GM19023 (cell line): Measurements from ENCODE around the gene COL5A1.
"Not testable (repeated sequence)": the region's sequence is repeated elsewhere in the genome, so short reads cannot be mapped to it uniquely, and the experiment has no call there.

Experiments used
- ATAC-seq: cut with Tn5 transposase; IDR thresholded peaks from one replicate; pipeline ENCODE4 v1.9.1; 2021; ENCODE audit warnings: mild to moderate bottlenecking, moderate library complexity; ENCODE audit not compliant: unreplicated experiment

The COL5A1 gene

DNA sequence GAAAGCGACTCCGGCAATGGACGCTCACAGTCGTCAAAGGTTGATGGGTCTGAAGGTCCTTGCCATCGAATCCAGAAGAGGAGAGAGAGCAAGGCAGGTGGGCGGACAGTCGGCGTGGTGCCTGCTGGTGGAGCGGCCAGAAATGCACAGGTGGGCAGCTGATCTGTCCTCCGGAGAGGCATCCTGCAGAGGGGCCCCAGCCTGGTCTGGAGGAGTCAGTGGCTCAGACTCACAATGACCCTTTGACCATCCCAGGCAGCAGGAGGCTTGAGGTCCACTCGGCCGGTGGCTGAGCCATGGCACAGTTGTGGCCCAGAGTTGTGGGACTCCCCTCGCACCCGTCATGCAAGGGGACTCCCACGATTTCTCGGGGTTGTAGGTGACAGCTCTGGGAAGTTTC, 204.6 kb downstream of the COL5A1 start:
- no peak for ATAC-seq

DNA sequence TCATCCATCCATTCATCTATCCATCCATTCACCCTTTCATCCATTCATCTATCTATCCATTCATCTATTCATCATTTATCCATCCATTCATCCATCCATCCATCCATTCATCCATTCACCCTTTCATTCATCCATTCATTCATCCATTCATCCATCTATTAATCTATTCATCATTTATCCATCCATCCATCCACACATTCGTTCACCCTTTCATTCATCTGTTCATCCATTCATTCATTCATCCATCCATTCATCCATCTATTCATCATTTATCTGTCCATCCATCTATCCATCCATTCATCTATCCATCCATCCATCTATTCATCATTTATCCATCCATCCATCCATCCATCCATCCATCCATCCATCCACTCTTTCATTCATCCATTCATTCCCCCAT, 205.1 kb downstream of the COL5A1 start:
- ATAC-seq = no peak

DNA sequence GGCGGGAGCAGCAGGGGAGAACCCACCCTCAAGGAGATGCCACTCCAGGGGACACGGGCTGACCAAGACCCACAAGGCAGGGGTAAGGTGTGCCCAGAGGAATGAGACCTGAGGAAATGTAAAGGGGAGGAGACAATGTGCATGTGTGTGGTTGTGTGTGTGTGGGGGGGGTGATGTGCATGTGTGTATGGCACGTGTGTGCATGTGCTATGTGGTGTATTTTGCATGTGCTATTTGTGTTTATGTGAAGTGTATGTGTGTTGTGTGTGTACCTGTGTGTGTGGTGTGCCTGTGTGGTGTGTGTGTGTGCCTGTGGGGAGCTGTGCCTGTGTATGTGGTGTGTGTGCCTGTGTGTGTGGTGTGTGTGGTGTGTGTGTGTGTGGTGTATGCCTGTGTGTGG, 205.5 kb downstream of the COL5A1 start:
- ATAC-seq = no peak

DNA sequence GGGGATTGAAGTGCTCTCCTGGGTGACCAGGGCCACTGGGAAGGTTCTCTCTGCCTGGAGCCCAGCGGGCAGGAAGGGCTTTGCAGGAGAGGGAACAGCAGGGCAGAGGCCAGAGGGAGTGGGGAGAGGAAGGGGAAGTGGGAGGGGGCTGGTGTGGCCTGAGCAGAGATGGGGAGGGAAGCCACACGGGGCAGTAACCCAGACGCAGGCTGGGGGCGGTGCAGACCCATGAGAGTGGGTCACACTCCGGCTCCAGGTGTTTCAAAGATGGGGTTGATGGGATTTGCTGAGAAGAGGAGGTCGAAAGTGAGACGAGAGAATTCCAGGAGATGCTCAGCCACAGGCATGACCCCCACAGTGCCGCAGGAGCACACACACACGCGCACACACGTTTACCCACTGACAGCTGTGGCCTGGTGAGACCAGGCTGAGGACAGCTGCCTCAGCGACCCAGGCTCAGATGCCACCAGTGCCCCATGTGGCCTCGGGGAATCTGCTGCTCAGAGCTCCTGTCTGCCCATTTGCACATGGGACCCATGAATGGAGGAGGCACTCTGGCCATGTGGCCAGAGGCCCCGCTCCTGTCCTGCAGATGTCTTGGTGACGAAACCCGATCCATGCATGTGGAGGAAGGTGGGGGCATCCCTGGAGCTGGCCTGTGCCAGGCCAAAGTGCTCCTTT, 206.3 kb downstream of the COL5A1 start:
- ATAC-seq = no peak

DNA sequence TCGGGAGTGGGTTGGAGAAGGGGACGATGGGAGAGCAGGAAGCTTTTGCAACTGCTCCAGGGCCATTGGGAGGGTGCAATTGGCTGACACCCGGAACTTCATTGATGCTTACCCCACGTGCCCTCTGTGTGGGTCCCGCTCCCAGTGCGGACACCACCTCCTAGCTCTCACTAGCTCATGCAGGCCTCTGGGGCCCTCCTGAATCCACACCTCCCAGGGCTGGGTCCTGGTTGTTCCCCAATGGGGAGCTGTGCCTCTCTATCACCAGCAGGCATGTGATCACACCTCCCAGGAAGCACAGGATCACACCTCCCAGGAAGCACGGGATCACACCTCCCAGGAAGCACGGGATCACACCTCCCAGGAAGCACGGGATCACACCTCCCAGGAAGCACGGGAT, 206.9 kb downstream of the COL5A1 start:
- no peak for ATAC-seq

DNA sequence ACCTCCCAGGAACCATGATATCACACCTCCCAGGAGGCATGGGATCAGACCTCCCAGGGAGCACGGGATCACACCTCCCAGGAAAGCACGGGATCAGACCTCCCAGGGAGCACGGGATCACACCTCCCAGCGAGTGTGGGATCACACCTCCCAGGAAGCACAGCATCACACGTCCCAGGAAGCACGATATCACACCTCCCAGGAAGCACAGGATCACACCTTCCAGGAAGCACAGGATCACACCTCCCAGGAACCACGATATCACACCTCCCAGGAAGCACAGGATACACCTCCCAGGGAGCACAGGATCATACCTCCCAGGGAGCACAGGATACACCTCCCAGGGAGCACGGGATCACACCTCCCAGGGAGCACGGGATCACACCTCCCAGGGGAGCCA, 209.0 kb downstream of the COL5A1 start:
- no peak for ATAC-seq

DNA sequence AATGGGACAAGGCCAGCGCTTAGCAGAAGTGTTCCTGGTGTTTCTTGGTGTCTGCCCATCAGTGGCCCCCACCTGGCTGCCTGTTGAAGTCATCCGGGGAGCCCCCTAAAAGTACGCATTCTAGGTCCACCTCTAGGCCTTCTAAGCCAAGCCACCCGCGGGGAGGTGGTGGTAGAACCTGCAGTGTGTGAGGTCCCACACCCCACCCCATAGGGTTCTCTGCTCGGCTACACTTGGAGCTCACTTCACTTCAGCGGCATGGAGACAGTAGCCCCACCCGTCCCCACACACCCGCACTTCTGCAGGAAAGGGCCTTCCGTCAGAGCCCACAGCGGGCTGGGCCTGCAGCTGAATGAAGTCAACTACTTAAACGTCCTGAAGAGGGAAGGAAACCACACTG, 209.4 kb downstream of the COL5A1 start:
- ATAC-seq = no peak

DNA sequence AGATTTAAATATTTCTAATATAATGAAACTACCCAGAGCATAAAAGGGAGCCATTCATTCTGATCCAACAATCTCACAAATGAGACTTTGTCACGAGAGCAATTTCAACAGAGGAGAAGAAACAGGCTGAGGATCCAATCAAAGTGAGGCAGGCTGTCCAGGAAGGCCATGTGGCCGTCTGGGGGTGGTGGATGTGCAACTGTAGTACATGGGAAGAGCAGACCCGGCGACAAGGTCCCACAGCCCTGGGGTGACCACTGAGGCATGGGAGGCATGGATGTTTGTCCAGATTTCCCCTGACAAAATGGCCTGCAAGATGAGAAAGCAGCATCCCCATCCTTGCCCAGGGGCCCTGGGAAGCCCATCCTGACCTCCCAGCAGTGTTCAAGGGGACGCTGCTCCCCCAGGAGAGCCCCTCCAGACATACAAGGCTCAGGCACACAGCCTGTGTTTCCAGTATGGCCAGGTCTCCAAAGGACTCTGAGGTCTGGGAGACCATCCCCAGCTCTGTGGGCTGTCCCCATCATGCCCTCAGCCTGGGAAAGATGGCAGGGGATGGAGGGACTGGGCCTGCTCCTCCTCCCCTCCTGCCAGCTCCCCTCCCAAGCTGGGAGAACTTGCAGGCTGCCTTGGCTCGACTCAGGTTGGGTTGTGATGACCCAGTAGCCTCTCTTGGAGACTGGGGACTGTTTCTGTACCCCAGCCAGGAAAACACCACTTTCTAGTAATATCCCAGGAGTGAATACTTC, 211.5 kb downstream of the COL5A1 start:
- no peak for ATAC-seq

DNA sequence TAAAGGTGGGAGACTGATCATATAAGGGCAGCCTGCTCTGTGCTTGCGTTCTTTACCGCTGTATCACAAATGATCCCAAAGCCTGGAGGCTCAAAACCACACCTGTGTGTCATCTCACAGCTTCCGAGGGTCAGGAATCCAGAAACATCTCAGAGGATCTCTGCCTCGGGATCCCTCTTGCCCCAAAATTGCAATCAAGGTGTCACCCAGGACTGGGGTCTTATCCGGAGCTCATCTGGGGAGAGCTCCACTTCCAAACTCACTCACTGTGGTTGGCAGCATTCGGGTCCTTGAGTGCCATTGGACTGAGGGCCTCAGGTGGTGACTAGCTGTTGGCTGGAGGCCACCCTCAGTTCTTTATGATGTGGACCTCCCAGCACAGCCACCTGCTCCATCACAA, 212.3 kb downstream of the COL5A1 start:
- no peak for ATAC-seq

DNA sequence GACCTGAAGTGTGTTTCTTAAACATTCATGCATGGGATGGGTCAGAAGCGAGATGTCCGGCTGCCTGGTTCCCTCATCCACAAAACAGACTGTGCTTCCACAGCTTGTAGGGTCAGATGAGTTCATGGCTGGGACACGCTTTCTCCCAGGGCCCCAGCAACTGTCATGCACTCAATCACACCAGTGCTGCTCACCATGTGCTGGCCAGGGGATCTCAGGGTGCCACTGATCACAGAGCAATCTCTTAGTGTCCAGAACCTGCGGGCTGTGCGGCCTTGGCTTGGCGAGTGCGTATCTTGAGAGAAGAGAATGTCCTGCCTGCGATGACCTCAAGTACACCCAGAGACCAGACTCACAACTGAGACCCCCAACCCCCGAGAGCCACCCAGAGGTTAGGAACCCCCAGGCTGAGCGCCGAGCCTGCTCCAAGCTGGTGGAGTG, 213.0 kb downstream of the COL5A1 start:
- no peak for ATAC-seq

DNA sequence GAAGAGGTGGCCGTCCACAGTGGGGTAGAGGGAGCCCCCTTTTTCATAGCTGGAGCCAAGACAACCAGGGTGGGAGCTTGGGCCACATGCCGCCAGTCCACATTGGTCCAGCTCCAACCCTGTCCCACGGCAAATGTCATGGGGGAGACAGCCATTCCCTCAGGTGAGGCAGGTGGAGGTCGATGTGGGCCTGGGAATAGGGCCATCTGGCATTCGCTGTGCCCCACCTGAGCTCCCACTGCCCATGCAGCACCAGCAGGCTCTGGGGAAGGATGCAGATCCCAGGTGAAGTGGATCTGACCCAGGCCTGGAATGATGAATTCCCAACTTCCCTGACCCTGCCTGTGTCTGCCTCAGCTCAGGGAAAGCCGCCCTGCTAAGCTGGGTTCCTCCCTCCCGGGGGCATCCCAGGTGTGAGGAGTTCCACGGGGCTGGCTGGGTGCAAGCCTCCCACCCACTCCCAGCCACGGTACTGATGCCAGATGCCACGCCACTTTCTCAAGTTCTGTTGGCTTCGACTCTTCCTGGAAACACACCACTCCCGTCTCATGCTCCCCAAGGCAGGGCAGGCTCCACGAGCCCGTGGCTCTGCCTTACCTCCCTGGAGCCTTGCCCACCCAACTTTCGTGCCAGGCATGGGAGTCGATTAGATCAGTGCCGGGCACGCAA, 213.8 kb downstream of the COL5A1 start:
- no peak for ATAC-seq

DNA sequence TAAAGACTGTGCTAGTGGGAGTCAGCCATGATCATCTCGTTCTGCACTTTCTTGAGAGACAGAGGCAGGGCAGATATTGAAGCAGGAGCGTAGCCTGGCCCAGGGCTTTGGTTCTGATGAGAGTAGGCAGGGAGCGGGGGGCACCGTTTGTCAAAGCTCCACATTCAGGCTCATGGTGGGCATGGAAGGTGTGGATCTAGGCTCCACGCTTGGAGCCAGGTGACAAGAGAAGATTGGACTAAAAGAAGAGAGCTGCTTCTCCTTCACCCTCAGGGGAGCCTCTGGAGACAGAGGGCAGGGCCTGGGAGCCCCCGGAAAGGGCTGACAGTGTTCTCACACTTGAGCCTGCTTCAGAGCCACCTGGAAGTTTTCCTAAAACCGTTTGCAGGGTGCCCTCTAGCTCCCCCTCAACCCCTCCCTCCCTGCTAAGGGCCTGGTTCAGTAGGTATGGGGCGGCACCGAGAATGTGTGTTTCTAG, 214.3 kb downstream of the COL5A1 start:
- ATAC-seq = no peak

DNA sequence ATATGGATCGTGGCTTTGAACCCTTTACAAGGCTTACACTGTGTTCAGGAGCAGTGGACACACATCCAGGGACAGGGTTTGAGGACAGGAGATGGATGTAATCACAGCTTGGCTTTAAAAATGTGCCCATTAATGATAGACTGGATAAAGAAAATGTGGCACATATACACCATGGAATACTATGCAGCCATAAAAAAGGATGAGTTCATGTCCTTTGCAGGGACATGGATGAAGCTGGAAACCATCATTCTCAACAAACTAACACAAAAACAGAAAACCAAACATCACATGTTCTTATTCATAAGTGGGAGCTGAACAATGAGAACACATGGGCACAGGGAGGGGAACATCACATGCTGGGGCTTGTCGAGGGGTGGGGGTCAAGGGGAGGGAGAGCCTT, 215.8 kb downstream of the COL5A1 start:
- not testable (repeated sequence) for ATAC-seq

DNA sequence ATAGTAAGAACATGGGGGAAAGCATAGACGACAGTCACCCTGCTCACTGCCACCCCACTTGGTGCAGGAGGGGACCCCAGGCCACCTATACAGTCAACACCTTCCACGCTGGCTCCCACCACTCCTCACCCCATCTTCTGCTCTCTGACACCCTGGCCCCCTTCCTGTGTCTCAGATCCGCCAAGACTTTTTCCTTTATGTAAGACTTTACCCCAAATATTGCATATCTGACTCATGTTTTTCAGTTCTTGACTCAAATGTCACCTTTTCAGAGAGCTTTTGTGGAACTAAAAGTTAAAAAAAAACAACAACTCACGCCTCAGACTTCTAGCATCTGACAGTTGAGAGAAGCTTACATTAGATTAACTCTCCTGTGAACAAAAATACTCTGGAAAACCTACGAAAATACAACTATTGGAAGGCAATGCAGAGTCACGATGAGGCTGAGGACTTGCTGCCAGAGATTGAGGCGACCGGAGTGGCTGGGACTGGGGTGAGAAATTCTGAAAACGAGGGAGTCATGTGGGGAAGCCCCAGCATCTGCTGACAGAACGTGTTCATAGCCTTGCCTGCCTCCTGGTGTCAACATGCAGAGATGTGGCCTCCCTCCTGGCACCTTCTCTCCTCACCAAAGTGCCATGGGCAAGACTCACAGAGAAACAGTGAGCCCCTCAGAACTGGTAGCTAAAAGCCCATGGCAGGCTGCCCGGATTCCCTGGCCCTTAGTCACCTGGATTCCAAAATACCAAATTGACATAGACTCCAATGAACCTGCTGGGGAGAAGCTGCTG, 216.6 kb downstream of the COL5A1 start:
- ATAC-seq = peak; percentile 81

DNA sequence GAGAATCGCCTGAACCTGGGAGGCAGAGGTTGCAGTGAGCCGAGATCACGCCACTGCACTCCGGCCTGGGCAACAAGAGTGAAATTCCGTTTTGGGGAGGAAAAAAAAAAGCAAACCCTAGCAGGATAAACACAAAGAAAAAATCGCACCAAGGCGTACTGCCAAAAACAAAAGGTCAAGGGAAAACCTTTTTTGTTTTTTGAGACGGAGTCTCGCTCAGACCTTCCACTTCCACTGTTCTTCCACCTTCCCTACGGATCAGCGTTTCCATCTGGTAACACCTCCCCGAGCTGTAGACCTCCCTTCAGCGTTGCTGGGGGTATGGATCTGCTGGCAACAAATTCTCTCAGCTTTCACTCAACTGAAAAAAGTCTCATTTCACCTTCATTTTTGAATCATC, 218.9 kb downstream of the COL5A1 start:
- ATAC-seq = no peak

DNA sequence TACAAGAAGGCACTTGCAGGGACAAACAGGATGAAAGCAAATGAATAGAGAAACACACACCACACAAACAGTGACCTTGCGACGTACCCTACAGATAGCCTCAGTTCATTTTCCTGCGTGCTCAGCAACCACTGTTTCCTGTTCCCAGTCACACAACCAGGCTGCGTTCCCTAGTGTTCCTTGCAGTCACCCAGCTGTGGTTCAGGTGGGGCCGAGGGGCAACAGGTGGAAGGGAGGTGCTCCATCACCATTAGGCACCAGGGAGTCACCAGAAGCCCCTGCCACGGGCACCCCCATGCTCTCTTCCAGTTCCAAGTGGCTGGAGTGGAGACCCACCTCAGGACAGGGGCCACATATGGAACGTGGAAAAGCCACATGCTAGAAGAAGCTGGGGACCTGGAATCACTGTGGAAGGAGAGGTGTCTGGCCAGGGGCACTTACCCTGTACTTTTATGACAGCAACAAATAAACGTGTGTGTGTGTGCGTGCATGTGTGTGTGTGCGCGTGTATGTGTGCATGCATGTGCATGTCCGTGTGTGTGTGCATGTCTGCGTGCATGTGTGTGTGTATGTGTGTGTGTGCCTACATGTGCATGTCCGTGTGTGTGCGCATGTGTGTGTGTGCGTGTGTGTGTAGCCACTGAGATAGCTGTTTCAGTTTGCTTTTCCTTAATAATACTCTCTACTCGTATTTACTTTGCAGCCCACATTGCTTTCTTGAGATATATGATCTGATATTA, 220.2 kb downstream of the COL5A1 start:
- no peak for ATAC-seq

DNA sequence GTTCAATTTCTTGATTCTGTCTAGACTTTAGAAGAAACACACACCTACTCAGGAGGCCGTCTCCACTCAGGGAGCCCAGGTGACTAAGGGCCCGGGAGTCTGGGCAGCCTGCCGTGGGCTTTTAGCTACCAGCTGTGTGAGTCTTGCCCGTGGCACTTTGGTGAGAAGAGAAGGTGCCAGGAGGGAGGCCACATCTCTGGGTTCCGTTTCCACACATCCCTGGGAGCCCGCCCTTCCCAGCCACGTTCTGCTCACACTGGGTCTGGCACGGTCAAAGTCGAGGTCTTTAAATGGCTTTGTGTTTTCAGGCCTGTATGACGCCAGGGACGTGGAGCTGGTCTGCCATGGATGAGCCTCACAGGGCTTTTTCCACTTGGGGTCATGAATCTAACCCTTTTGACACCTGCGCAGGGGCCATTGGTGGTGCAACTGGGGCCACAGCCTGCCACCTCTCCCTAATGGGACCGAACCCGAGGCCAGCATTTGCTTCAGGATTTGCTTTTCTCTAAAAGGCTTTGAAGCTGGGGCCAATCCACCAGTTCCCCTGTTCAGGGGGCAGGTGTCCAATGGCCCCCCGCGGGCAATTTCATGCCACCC, 221.8 kb downstream of the COL5A1 start:
- ATAC-seq = no peak

DNA sequence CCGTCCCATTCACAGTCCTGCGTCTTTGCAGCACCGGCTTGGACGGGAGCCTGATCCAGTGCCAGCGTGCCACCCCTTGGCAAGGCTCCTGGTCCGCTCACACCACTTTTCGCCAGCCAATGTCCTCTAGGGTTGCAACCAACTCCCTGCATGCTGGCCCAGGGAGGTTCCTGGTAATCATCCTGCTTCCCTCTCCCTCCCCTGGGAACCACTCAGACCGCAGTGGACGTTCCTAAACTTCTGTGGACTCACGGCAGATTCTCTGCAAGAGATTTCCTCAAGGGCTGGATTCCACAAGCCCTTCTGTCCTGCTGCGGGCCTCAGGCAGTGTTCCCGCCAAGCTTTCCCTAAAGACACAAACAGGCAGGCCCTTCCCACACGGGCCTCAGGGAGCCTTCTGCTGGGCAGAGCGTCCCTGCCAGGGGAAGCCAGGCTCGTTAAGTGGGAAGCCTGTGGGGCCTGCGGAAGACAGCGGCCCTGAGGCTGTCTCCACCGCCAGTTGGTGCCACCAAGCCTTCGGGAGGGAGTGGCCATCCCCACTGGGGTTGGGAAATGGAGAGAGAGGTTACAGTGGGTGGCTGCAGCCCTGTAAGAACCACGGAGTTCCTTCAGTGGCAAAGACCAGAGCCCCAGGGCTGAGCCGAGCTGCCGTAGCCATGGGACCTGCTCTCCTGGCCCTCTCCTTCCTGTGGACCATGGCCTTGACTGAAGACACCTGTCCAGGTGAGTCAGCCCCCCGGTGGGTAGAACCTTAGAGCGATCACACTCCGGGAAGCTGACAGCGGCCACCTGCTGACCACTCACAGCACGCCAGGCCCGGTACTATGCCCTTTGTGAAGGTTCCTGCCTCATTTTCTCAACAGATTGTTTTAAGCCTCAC, 222.6 kb downstream of the COL5A1 start:
- no peak for ATAC-seq

DNA sequence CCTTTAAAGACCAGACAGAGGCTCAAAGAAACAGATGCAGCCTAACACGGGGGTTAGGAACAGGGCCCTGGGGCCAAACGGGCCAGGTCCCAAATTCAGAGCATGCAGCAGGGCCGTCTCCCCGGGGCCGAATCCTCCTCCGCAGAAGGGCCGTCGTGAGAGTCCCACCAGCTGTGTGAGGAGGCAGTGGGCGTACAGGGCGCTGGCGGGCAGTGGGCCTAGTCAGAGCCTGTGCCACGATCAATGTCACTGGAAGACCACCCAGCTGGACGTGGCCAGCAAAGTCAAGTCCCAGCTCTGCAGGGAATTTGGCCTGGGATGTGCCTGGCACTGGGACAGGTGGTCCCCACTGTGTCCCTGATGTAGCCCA, 223.2 kb downstream of the COL5A1 start:
- no peak for ATAC-seq
